ENCODE measurements around the gene DYNLT1. TPM values are rescaled to one million over a fixed set of nuclear protein-coding genes. Genes with fewer than 3 reads are reported as not detected.

The DYNLT1 gene
- polyA plus RNA-seq, 1 donor from 2014 or later: 320 TPM

- Histone ChIP-seq H3F3A (ENCODE audit: insufficient read depth, low read length, poor library complexity, severe bottlenecking) (no peaks in the 10 kb centered on the region), H3K9me2 (ENCODE audit: insufficient read depth, low read length) (no peaks in the 10 kb centered on the region), H3K27me3 (ENCODE audit: insufficient read depth, low read depth, low read length) (no peaks in the 10 kb centered on the region), H3K4me2 (ENCODE audit: low read length) (no peak overlapping the region), H2AFZ (ENCODE audit: low read depth, low read length) (no peak overlapping the region), H3K27ac (ENCODE audit: low read length) (no peak overlapping the region), H3K9ac (ENCODE audit: low read length) (no peak overlapping the region), H3K79me2 (replicated peaks; ENCODE audit: insufficient read depth, low read length) (no peaks in the 10 kb centered on the region), H3K9me3 (ENCODE audit: low read length) (no peaks in the 10 kb centered on the region), H4K20me1 (ENCODE audit: insufficient read depth) (no peaks in the 10 kb centered on the region), H3K4me3 (ENCODE audit: low read length) (no peak overlapping the region), H3K36me3 (ENCODE audit: insufficient read depth, low read length) (no peaks in the 10 kb centered on the region)
- no peak for TF ChIP-seq TAF1 (IDR thresholded peaks at IDR 0.05; ENCODE audit: low read depth)
- TF ChIP-seq POLR2AphosphoS5 (IDR thresholded peaks at IDR 0.05): no peak
- TF ChIP-seq, protein P1, sequence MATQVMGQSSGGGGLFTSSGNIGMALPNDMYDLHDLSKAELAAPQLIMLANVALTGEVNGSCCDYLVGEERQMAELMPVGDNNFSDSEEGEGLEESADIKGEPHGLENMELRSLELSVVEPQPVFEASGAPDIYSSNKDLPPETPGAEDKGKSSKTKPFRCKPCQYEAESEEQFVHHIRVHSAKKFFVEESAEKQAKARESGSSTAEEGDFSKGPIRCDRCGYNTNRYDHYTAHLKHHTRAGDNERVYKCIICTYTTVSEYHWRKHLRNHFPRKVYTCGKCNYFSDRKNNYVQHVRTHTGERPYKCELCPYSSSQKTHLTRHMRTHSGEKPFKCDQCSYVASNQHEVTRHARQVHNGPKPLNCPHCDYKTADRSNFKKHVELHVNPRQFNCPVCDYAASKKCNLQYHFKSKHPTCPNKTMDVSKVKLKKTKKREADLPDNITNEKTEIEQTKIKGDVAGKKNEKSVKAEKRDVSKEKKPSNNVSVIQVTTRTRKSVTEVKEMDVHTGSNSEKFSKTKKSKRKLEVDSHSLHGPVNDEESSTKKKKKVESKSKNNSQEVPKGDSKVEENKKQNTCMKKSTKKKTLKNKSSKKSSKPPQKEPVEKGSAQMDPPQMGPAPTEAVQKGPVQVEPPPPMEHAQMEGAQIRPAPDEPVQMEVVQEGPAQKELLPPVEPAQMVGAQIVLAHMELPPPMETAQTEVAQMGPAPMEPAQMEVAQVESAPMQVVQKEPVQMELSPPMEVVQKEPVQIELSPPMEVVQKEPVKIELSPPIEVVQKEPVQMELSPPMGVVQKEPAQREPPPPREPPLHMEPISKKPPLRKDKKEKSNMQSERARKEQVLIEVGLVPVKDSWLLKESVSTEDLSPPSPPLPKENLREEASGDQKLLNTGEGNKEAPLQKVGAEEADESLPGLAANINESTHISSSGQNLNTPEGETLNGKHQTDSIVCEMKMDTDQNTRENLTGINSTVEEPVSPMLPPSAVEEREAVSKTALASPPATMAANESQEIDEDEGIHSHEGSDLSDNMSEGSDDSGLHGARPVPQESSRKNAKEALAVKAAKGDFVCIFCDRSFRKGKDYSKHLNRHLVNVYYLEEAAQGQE (IDR thresholded peaks at IDR 0.05; ENCODE audit: borderline replicate concordance): no peak
- no peak for TF ChIP-seq CTCF (IDR thresholded peaks at IDR 0.05; ENCODE audit: poor library complexity, severe bottlenecking)
- no peak for TF ChIP-seq SMC3 (conservative IDR thresholded peaks at IDR 0.05; ENCODE audit: poor library complexity)
- no peak for TF ChIP-seq MXI1 (conservative IDR thresholded peaks at IDR 0.05; ENCODE audit: poor library complexity, severe bottlenecking)
- TF ChIP-seq EP300 (conservative IDR thresholded peaks at IDR 0.05; ENCODE audit: poor library complexity, severe bottlenecking): no peak
- TF ChIP-seq RAD21 (conservative IDR thresholded peaks at IDR 0.05): no peak
- no peak for TF ChIP-seq EZH2 (IDR thresholded peaks at IDR 0.05; ENCODE audit: borderline replicate concordance, insufficient read depth, low read length, poor library complexity, severe bottlenecking)
Observed at GRCh38 chr6:158610319-158610968, 34.1 kb downstream of the DYNLT1 start.

DNA sequence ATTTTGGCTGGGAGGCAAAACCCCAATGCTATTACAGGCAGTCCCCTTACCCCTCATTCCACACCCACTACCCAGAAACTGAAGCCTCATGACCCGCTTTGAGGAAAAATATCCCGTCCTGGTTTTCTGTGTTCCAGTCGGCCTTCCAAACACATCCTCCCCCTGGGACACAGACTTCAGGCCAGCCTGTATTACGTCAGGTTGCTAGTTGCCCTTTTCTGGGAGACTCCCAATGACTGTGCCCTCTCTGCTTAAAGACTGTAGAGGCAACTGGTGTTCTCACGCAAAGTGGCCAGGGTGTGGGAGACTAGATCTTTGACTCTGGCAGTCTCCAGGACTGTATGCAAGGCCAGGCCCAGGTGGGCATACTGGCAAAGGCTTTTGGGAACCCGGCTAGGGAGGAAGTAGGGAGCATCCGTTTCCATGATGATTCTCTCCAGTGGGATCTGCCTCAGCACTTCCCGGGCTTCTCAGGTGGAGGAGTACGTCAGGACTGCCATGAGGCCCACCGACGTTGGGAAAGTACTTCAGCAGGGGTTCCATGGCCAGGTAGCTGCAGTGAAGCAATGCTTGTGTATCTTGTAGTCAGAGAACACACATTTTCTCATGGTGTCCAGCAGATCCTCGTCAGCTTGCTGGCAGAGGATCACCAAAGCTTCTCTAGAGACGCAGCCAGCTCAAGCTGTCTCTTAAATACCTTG is 34.9 kb downstream of the DYNLT1 start:
- Histone ChIP-seq H2AFZ (ENCODE audit: low read depth, low read length) (no peak overlapping the region), H3K27me3 (ENCODE audit: insufficient read depth, low read depth, low read length) (no peaks in the 10 kb centered on the region), H3K9me3 (ENCODE audit: low read length) (no peaks in the 10 kb centered on the region), H3K4me3 (ENCODE audit: low read length) (no peak overlapping the region), H3F3A (ENCODE audit: insufficient read depth, low read length, poor library complexity, severe bottlenecking) (no peaks in the 10 kb centered on the region), H3K9ac (ENCODE audit: low read length) (no peak overlapping the region), H3K9me2 (ENCODE audit: insufficient read depth, low read length) (no peaks in the 10 kb centered on the region), H3K79me2 (replicated peaks; ENCODE audit: insufficient read depth, low read length) (no peaks in the 10 kb centered on the region), H3K27ac (ENCODE audit: low read length) (no peak overlapping the region), H4K20me1 (ENCODE audit: insufficient read depth) (no peaks in the 10 kb centered on the region), H3K4me2 (ENCODE audit: low read length) (no peak overlapping the region), H3K36me3 (ENCODE audit: insufficient read depth, low read length) (no peaks in the 10 kb centered on the region)
- TF ChIP-seq EZH2 (IDR thresholded peaks at IDR 0.05; ENCODE audit: borderline replicate concordance, insufficient read depth, low read length, poor library complexity, severe bottlenecking): no peak
- no peak for TF ChIP-seq TAF1 (IDR thresholded peaks at IDR 0.05; ENCODE audit: low read depth)
- TF ChIP-seq EP300 (conservative IDR thresholded peaks at IDR 0.05; ENCODE audit: poor library complexity, severe bottlenecking): no peak
- TF ChIP-seq CTCF (IDR thresholded peaks at IDR 0.05; ENCODE audit: poor library complexity, severe bottlenecking): no peak
- TF ChIP-seq, protein P1 (IDR thresholded peaks at IDR 0.05; ENCODE audit: borderline replicate concordance): no peak
- TF ChIP-seq SMC3 (conservative IDR thresholded peaks at IDR 0.05; ENCODE audit: poor library complexity): no peak
- no peak for TF ChIP-seq RAD21 (conservative IDR thresholded peaks at IDR 0.05)
- no peak for TF ChIP-seq POLR2AphosphoS5 (IDR thresholded peaks at IDR 0.05)
- no peak for TF ChIP-seq MXI1 (conservative IDR thresholded peaks at IDR 0.05; ENCODE audit: poor library complexity, severe bottlenecking)

Measured in neural cell (in vitro differentiated cells).